ENCODE results near the gene GAD1. TPM values are rescaled to one million over a fixed set of nuclear protein-coding genes. Genes with fewer than 3 reads are reported as not detected.

The GAD1 gene
- total RNA-seq, 2 donors from 2014 or later, result 0.31 TPM; not detected in 1

GRCh38 chr2:170815746-170816503 is 762 bp upstream of the GAD1 start:
- peak in 1 of 2 donors; percentile 73 for DNase-seq
- peak; percentile 72 for ATAC-seq
- intact Hi-C loops (cut with DNase I, micrococcal nuclease), result loop anchor here in 1 of 2 donors (10.0 kb wide), 2 partner anchors 411 to 451 kb away; no protein-coding TSS in a partner anchor

- no peak for DNase-seq
- ATAC-seq, result no peak
- intact Hi-C loops (cut with DNase I, micrococcal nuclease), result loop anchor here in 1 of 2 donors (10.0 kb wide), 2 partner anchors 413 to 453 kb away; no protein-coding TSS in a partner anchor
Measured at GRCh38 chr2:170817093-170818035, 677 bp downstream of the GAD1 start.

- no peak for DNase-seq
- intact Hi-C loops (cut with DNase I, micrococcal nuclease), result loop anchor here in 1 of 2 donors (10.0 kb wide), 2 partner anchors 413 to 453 kb away; no protein-coding TSS in a partner anchor
- no peak for ATAC-seq
Measured at GRCh38 chr2:170818036-170818751, 1.5 kb downstream of the GAD1 start.

- intact Hi-C loops (cut with DNase I, micrococcal nuclease), result loop anchor here in 1 of 2 donors (10.0 kb wide), 2 partner anchors 414 to 454 kb away; no protein-coding TSS in a partner anchor
- no peak for ATAC-seq
- DNase-seq, result no peak
Measured at GRCh38 chr2:170818752-170819470, 2.2 kb downstream of the GAD1 start.

GRCh38 chr2:170819680-170820664 is 3.3 kb downstream of the GAD1 start:
- intact Hi-C loops (cut with DNase I, micrococcal nuclease), result loop anchor here in 1 of 2 donors (10.0 kb wide), 2 partner anchors 415 to 455 kb away; no protein-coding TSS in a partner anchor
- no peak for DNase-seq
- no peak for ATAC-seq

GRCh38 chr2:170820757-170821530 is 4.3 kb downstream of the GAD1 start:
- DNase-seq (no peak), ATAC-seq (no peak)

GRCh38 chr2:170821531-170822289 is 5.0 kb downstream of the GAD1 start:
- ATAC-seq (no peak), DNase-seq (no peak)
- intact Hi-C loops (cut with DNase I, micrococcal nuclease), result no loop called here

More at GRCh38 chr2:170820757-170821530, 4.3 kb downstream of the GAD1 start:
- intact Hi-C loops (cut with DNase I, micrococcal nuclease), result no loop called here

- ATAC-seq (peak; percentile 33), DNase-seq (no peak)
- intact Hi-C loops (cut with DNase I, micrococcal nuclease), result no loop called here
Measured at GRCh38 chr2:170822290-170823087, 5.8 kb downstream of the GAD1 start.

- peak; percentile 52 for ATAC-seq
- intact Hi-C loops (cut with DNase I, micrococcal nuclease), result no loop called here
- DNase-seq, result no peak
Measured at GRCh38 chr2:170823088-170823897, 6.6 kb downstream of the GAD1 start.

GRCh38 chr2:170823898-170824215 is 7.2 kb downstream of the GAD1 start:
- ATAC-seq (no peak), DNase-seq (no peak)
- intact Hi-C loops (cut with DNase I, micrococcal nuclease), result no loop called here

GRCh38 chr2:170824526-170825015 is 7.9 kb downstream of the GAD1 start:
- intact Hi-C loops (cut with DNase I, micrococcal nuclease), result no loop called here
- ATAC-seq, result no peak
- no peak for DNase-seq

- ATAC-seq (no peak), DNase-seq (no peak)
- intact Hi-C loops (cut with DNase I, micrococcal nuclease), result no loop called here
Measured at GRCh38 chr2:170827841-170828532, 11.3 kb downstream of the GAD1 start.

- no peak for ATAC-seq
- intact Hi-C loops (cut with DNase I, micrococcal nuclease), result no loop called here
- no peak for DNase-seq
Measured at GRCh38 chr2:170828533-170828916, 11.8 kb downstream of the GAD1 start.

All from left colon (tissue), 2 donors.